ENCODE data around the gene CATSPERE. TPM values are rescaled to one million over a fixed set of nuclear protein-coding genes. Genes with fewer than 3 reads are reported as not detected.

CATSPERE gene
- total and polyA plus RNA-seq, 2 of the 8 experiments (the other 6 are each of a cell fraction or from before 2014, with no cell fraction given): 0.05 to 0.45 TPM

DNA sequence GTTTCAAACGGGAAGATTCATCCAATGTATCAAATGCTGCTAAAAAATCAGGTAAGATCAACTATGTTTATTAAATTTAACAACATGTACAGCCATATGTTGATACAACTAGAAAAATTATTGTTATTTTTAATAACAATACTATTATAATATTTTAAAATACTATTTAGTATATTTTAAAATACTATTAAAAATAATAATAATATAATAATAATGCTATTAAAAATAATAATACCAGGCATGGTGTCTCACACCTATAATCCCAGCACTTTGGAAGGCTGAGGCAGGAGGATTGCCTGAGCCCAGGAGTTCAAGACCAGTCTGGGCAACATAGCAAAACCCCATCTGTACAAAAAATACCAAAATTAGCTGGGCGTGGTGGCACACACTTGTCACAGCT lies 54.6 kb downstream of the CATSPERE start:
- Histone ChIP-seq H3K27ac (ENCODE audit: low read depth, low read length) (no peak overlapping the region), H3K56ac (replicated peaks; ENCODE audit: insufficient read length, low read depth, low read length) (no peak overlapping the region), H3K27me3 (replicated peaks in 1 of 4; ENCODE audit: control insufficient read depth in 3 of 4, extremely low read depth in 1 of 4, insufficient read depth in 3 of 4, low read length in 3 of 4) (no peaks in the 10 kb centered on the region), H2AK5ac (ENCODE audit: low read depth, low read length) (no peak overlapping the region), H3K14ac (ENCODE audit: insufficient read length) (no peak overlapping the region), H4K5ac (ENCODE audit: insufficient read length, low read depth, low read length) (no peak overlapping the region), H3K36me3 (ENCODE audit: control insufficient read depth in 2 of 4, insufficient read depth in 4 of 4, low read length in 3 of 4) (no peaks in the 10 kb centered on the region), H3K4me2 (ENCODE audit: insufficient read depth in 1 of 2, low read depth in 2 of 2, low read length in 2 of 2) (no peak overlapping the region), H4K20me1 (replicated peaks in 1 of 2; ENCODE audit: control insufficient read depth in 1 of 2, insufficient read depth in 2 of 2, low read length in 2 of 2) (no peaks in the 10 kb centered on the region), H3K9me3 (ENCODE audit: insufficient read depth in 2 of 2, low read depth in 1 of 2, low read length in 1 of 2) (no peaks in the 10 kb centered on the region), H3K4me3 (ENCODE audit: extremely low read depth in 1 of 4, insufficient read depth in 2 of 4, low read depth in 3 of 4, low read length in 4 of 4) (no peak overlapping the region), H3K79me1 (ENCODE audit: low read depth, low read length) (no peaks in the 10 kb centered on the region), H3K79me2 (ENCODE audit: control insufficient read depth in 1 of 2, insufficient read depth in 2 of 2, low read length in 2 of 2) (no peaks in the 10 kb centered on the region), H3K23ac (ENCODE audit: insufficient read length) (no peak overlapping the region), H3K23me2 (ENCODE audit: low read depth, low read length) (no peaks in the 10 kb centered on the region), H2BK5ac (ENCODE audit: low read depth, low read length) (no peak overlapping the region), H3K18ac (ENCODE audit: extremely low read depth, low read length) (no peak overlapping the region), H2BK15ac (ENCODE audit: low read length) (no peak overlapping the region), H4K91ac (replicated peaks; ENCODE audit: insufficient read length, low read length) (no peak overlapping the region), H3K4me1 (replicated peaks in 1 of 4; ENCODE audit: control insufficient read depth in 3 of 4, insufficient read depth in 4 of 4, low read length in 3 of 4) (no peaks in the 10 kb centered on the region), H3K9ac (replicated peaks in 1 of 4; ENCODE audit: extremely low read depth in 1 of 4, low read depth in 3 of 4, low read length in 3 of 4) (no peak overlapping the region), H2AFZ (ENCODE audit: low read length) (no peak overlapping the region), H4K8ac (ENCODE audit: extremely low read depth, insufficient read depth, low read length) (no peak overlapping the region), H2BK12ac (ENCODE audit: low read depth, low read length) (no peak overlapping the region), H2BK120ac (replicated peaks; ENCODE audit: low read depth, low read length) (no peak overlapping the region), H2BK20ac (ENCODE audit: low read length) (no peak overlapping the region), H3K4ac (replicated peaks; ENCODE audit: insufficient read length, low read depth, low read length) (no peak overlapping the region)
- FAIRE-seq: no peak
- TF ChIP-seq PHF8 (conservative IDR thresholded peaks at IDR 0.05; ENCODE audit: low read depth, low read length) (no peak), SIN3A (conservative IDR thresholded peaks at IDR 0.05 in 1 of 2, IDR thresholded peaks at IDR 0.05 in 1 of 2; ENCODE audit: low read depth in 1 of 2, low read length in 2 of 2) (no peak), CHD1 (IDR thresholded peaks at IDR 0.05; ENCODE audit: low read depth, low read length) (no peak), SP4 (IDR thresholded peaks at IDR 0.05; ENCODE audit: low read length) (no peak), MAFK (IDR thresholded peaks at IDR 0.05; ENCODE audit: low read depth, low read length) (no peak), RXRA (IDR thresholded peaks at IDR 0.05; ENCODE audit: insufficient read depth, low read depth, low read length) (no peak), TCF12 (IDR thresholded peaks at IDR 0.05; ENCODE audit: low read depth, low read length) (no peak), KDM1A (IDR thresholded peaks at IDR 0.05; ENCODE audit: borderline replicate concordance, low read length) (no peak), POLR2AphosphoS5 (IDR thresholded peaks at IDR 0.05; ENCODE audit: low read depth, low read length) (no peak), RNF2 (IDR thresholded peaks at IDR 0.05; ENCODE audit: borderline replicate concordance, low read depth, low read length, missing control alignments, poor library complexity, severe bottlenecking) (no peak), CHD2 (IDR thresholded peaks at IDR 0.05; ENCODE audit: low read length) (no peak), KDM5A (IDR thresholded peaks at IDR 0.05; ENCODE audit: low read length) (no peak), ZNF274 (IDR thresholded peaks at IDR 0.05; ENCODE audit: borderline replicate concordance, extremely low read depth, low read length) (no peak)
- TF ChIP-seq, protein P1, sequence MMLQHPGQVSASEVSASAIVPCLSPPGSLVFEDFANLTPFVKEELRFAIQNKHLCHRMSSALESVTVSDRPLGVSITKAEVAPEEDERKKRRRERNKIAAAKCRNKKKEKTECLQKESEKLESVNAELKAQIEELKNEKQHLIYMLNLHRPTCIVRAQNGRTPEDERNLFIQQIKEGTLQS (IDR thresholded peaks at IDR 0.05; ENCODE audit: insufficient read depth, low read depth, low read length): no peak
- ChIA-PET POLR2A (ENCODE audit: partially characterized antibody) (no interaction called here), CTCF (ENCODE audit: partially characterized antibody) (no interaction called here)
- DNase-seq (ENCODE audit: low read depth in 1 of 2, low spot score in 2 of 2): no peak
- 82% methylated on average over 2 of the region's 2 CpGs; no CpG with 5 or more reads in 1 of the 2 experiments for WGBS, 2 experiments (ENCODE audit: extremely low coverage in 1 of 2, insufficient coverage in 1 of 2, insufficient read length in 1 of 2, insufficient replicate concordance in 2 of 2, low coverage in 1 of 2, low lambda C conversion rate in 2 of 2, missing lambda C conversion rate in 1 of 2)
